Inflammatory macrophage treated with lipopolysaccharide for 4 hours (primary cell): ENCODE results near the gene TSPAN7.
A peak's percentile ranks its signal among the peaks of the same experiment; 100 is the strongest.

ENCODE experiments used
- DNase-seq: peaks from one replicate; pipeline ENCODE4 v3.0.0-alpha.2; 2020

TSPAN7 gene

GRCh38 chrX:38596939-38597338 lies 35.6 kb downstream of the TSPAN7 start:
- DNase-seq = no peak

GRCh38 chrX:38599796-38600755 lies 38.7 kb downstream of the TSPAN7 start:
- no peak for DNase-seq

GRCh38 chrX:38601866-38602265 lies 40.5 kb downstream of the TSPAN7 start:
- peak; percentile 61 for DNase-seq

GRCh38 chrX:38606821-38607220 lies 45.5 kb downstream of the TSPAN7 start:
- no peak for DNase-seq

GRCh38 chrX:38607976-38608375 lies 46.6 kb downstream of the TSPAN7 start:
- DNase-seq = no peak

GRCh38 chrX:38610849-38611248 lies 49.5 kb downstream of the TSPAN7 start:
- DNase-seq = no peak

- DNase-seq = no peak
Measured at GRCh38 chrX:38612281-38612680, 50.9 kb downstream of the TSPAN7 start.

- DNase-seq = no peak
Measured at GRCh38 chrX:38614485-38614884, 53.1 kb downstream of the TSPAN7 start.

GRCh38 chrX:38616904-38617303 lies 55.6 kb downstream of the TSPAN7 start:
- no peak for DNase-seq

GRCh38 chrX:38618180-38618579 lies 56.8 kb downstream of the TSPAN7 start:
- peak; percentile 41 for DNase-seq

- no peak for DNase-seq
Measured at GRCh38 chrX:38620623-38621022, 59.3 kb downstream of the TSPAN7 start.

- DNase-seq = no peak
Measured at GRCh38 chrX:38626296-38626695, 65.0 kb downstream of the TSPAN7 start.

GRCh38 chrX:38627683-38628082 lies 66.3 kb downstream of the TSPAN7 start:
- peak; percentile 49 for DNase-seq

- DNase-seq = no peak
Measured at GRCh38 chrX:38628587-38628986, 67.2 kb downstream of the TSPAN7 start.

- no peak for DNase-seq
Measured at GRCh38 chrX:38632516-38632915, 71.2 kb downstream of the TSPAN7 start.

- no peak for DNase-seq
Measured at GRCh38 chrX:38634665-38635064, 73.3 kb downstream of the TSPAN7 start.

GRCh38 chrX:38636949-38637819 lies 75.8 kb downstream of the TSPAN7 start:
- DNase-seq = no peak

GRCh38 chrX:38638952-38639529 lies 77.7 kb downstream of the TSPAN7 start:
- no peak for DNase-seq

GRCh38 chrX:38639730-38640129 lies 78.4 kb downstream of the TSPAN7 start:
- DNase-seq = no peak

GRCh38 chrX:38641197-38641596 lies 79.9 kb downstream of the TSPAN7 start:
- no peak for DNase-seq

GRCh38 chrX:38643903-38644302 lies 82.6 kb downstream of the TSPAN7 start:
- DNase-seq = no peak

- no peak for DNase-seq
Measured at GRCh38 chrX:38646129-38646528, 84.8 kb downstream of the TSPAN7 start.

- no peak for DNase-seq
Measured at GRCh38 chrX:38649221-38649620, 87.9 kb downstream of the TSPAN7 start.
